Prostate gland (tissue), 2 donors: ENCODE results near the gene SEPTIN8. TPM values are rescaled to one million over a fixed set of nuclear protein-coding genes. Genes with fewer than 3 reads are reported as not detected.

Experiments used
- DNase-seq: peaks from one replicate; pipeline ENCODE4 v3.0.0-alpha.2; 2019; ENCODE audit warnings: low spot score
- H3K27ac ChIP-seq, 2 donors: fragments of 200-600 bp; sonication (generic); 2 replicates each; pipeline ENCODE4 v1.5.1; 2017 to 2019
- H3K27me3 ChIP-seq: fragments of 200-600 bp; sonication (generic); replicated peaks from 2 replicates; pipeline ENCODE4 v1.5.1; 2019; ENCODE audit not compliant: insufficient read depth
- H3K36me3 ChIP-seq, 2 donors: fragments of 200-600 bp; sonication (generic); 1 replicate in 1 of 2; 2 replicates in 1 of 2; pipeline versions ENCODE4 v1.5.1 to v1.8.1; 2017 to 2019
- H3K4me1 ChIP-seq: fragments of 200-600 bp; sonication (generic); replicated peaks from 2 replicates; pipeline ENCODE4 v1.5.1; 2019
- H3K4me3 ChIP-seq, 2 donors: fragments of 200-600 bp; sonication (generic); 2 replicates each; pipeline ENCODE4 v1.5.1; 2017 to 2019
- H3K9me3 ChIP-seq: fragments of 200-600 bp; sonication (generic); 2 replicates; pipeline ENCODE4 v1.5.1; 2017
- POLR2A ChIP-seq: fragments of 450-650 bp; IDR thresholded peaks from one replicate; pipeline ENCODE4 v1.6.1; 2016; ENCODE audit warnings: antibody characterized with exemption, mild to moderate bottlenecking
- POLR2AphosphoS5 ChIP-seq: sonication (generic); formaldehyde crosslinking; IDR thresholded peaks from one replicate; pipeline ENCODE4 v1.6.1; 2017; ENCODE audit warnings: antibody characterized with exemption
- WGBS: methylation state at CpG from one replicate; pipeline ENCODE4 v1.1.5; 2018; 5-methylcytosine and 5-hydroxymethylcytosine counted together
- intact Hi-C: fragments of 100-400 bp; cut with DNase I; formaldehyde crosslinking; loops from one replicate; pipeline ENCODE4 v1.14.2; 2022
- total RNA-seq, 2 donors: library from RNA; depleted of rRNA; stranded (reverse); fragments of >200 nt; gene quantifications; one replicate each; pipeline ENCODE4 v1.1.0, GENCODE V29; 2016
- TF ChIP-seq, protein P1 (sequence below), 4 experiments: fragments of 200-600 bp in 2 of 4; fragments of 450-650 bp in 2 of 4; sonication (generic) in 2 of 4; IDR thresholded peaks; 1 replicate in 3 of 4; 2 replicates in 1 of 4; pipeline ENCODE4 v1.5.1; 2016 to 2019; ENCODE audit warnings: antibody characterized with exemption in 4 of 4, mild to moderate bottlenecking in 2 of 4, moderate library complexity in 2 of 4

The SEPTIN8 gene
- total RNA-seq, 2 donors from 2014 or later = 27.7 to 38.5 TPM

DNA sequence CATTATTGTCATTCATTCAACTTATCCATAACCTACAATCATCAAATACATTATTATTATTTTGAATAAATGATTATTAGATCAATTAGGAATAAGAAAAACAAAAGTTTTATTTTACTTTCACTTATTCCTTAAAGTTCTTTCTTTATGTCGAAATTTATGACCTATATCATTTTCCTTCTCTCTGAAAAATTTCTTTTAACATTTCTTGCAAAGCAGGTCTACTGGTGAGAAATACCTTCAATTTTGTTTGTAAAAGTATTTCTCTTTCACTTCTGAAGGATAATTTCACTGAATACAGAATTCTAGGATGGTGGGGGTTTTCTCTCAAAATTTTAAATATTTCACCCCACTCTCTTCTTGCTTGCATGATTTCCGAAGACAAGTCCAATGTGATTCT, 32.4 kb downstream of the SEPTIN8 start:
- 68% methylated on average over 2 of the region's 2 CpGs for WGBS
- H3K4me3 ChIP-seq = no peak overlapping the region
- H3K27me3 ChIP-seq = no peaks in the 10 kb centered on the region
- H3K9me3 ChIP-seq = no peaks in the 10 kb centered on the region
- DNase-seq = no peak
- no peaks in the 10 kb centered on the region for H3K36me3 ChIP-seq
- H3K27ac ChIP-seq = no peak overlapping the region
- TF ChIP-seq, protein P1, sequence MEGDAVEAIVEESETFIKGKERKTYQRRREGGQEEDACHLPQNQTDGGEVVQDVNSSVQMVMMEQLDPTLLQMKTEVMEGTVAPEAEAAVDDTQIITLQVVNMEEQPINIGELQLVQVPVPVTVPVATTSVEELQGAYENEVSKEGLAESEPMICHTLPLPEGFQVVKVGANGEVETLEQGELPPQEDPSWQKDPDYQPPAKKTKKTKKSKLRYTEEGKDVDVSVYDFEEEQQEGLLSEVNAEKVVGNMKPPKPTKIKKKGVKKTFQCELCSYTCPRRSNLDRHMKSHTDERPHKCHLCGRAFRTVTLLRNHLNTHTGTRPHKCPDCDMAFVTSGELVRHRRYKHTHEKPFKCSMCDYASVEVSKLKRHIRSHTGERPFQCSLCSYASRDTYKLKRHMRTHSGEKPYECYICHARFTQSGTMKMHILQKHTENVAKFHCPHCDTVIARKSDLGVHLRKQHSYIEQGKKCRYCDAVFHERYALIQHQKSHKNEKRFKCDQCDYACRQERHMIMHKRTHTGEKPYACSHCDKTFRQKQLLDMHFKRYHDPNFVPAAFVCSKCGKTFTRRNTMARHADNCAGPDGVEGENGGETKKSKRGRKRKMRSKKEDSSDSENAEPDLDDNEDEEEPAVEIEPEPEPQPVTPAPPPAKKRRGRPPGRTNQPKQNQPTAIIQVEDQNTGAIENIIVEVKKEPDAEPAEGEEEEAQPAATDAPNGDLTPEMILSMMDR (IDR thresholded peaks at IDR 0.05) = no peak
- no peak for TF ChIP-seq POLR2AphosphoS5
- no peak for TF ChIP-seq POLR2A
- H3K4me1 ChIP-seq = no peaks in the 10 kb centered on the region
- intact Hi-C loops = no loop called here

DNA sequence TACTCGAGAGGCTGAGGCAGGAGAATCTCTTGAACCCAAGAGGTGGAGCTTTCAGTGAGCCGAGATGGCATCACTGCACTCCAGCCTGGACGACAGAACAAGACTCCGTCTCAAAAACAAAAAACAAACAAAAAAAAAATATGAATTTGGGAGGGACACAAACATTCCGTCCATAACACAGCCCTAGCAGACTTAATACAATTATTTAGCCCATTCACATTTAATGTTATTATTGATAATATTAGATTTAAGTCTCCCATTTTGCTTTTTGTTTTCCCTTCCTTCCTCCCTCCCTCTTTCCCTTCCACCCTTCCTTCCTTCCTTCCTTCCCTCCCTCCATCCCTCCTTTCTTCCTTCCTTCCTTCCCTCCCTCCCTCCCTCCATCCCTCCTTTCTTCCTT, 34.4 kb downstream of the SEPTIN8 start:
- Histone ChIP-seq H3K36me3 (no peaks in the 10 kb centered on the region), H3K4me1 (no peaks in the 10 kb centered on the region), H3K27me3 (no peaks in the 10 kb centered on the region), H3K4me3 (no peak overlapping the region), H3K9me3 (no peaks in the 10 kb centered on the region), H3K27ac (no peak overlapping the region)
- no peak for TF ChIP-seq POLR2A
- TF ChIP-seq POLR2AphosphoS5 = no peak
- TF ChIP-seq, protein P1 (IDR thresholded peaks at IDR 0.05) = no peak
- WGBS = 96% methylated on average over 5 of the region's 5 CpGs
- intact Hi-C loops = no loop called here
- DNase-seq = no peak

DNA sequence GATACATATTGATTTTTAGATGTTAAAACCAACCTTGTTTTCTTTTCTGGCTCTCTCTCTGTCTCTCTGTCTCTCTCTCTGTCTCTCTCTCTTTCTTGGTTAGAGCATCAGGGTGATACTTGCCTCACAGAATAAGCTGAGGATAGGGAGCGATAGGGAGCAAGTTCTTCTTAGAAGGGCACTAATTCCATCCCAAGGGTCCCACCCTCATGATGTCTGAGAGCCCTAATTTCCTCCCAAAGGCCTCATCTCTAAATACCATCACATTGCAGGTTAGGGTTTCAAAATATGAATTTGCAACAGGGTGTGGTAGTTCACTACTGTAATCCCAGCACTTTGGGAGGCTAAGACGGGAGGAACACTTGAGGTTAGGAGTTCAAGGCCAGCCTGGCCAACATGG, 34.9 kb downstream of the SEPTIN8 start:
- 95% methylated on average over 2 of the region's 2 CpGs for WGBS
- TF ChIP-seq POLR2AphosphoS5 = no peak
- TF ChIP-seq, protein P1 (IDR thresholded peaks at IDR 0.05) = no peak
- no peak for TF ChIP-seq POLR2A
- Histone ChIP-seq H3K27me3 (no peaks in the 10 kb centered on the region), H3K4me1 (no peaks in the 10 kb centered on the region), H3K9me3 (no peaks in the 10 kb centered on the region), H3K4me3 (no peak overlapping the region), H3K36me3 (no peaks in the 10 kb centered on the region), H3K27ac (no peak overlapping the region)
- intact Hi-C loops = no loop called here
- no peak for DNase-seq

DNA sequence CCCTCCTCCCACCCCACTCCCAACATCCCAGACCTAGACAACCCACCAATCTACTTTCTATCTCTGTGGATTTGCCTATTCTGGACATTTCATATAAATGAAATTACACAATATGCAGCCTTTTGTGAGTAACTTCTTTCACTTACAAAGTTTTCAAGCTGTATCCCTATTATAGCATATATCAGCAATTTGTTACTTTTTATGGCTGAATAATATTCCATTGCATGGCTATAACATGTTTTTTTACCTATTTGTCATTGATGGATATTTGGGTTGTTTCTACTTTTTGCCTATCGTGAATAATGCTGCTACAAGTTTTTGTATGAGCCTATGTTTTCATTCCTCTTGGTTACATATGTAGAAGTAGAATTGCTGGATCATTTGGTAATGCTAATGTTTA, 37.8 kb downstream of the SEPTIN8 start:
- H3K9me3 ChIP-seq = no peaks in the 10 kb centered on the region
- no peaks in the 10 kb centered on the region for H3K4me1 ChIP-seq
- intact Hi-C loops = no loop called here
- no peak for DNase-seq
- H3K27ac ChIP-seq = no peak overlapping the region
- 76% methylated on average over 1 of the region's 1 CpG for WGBS
- TF ChIP-seq POLR2A (no peak), POLR2AphosphoS5 (no peak)
- TF ChIP-seq, protein P1 (IDR thresholded peaks at IDR 0.05) = no peak
- no peaks in the 10 kb centered on the region for H3K27me3 ChIP-seq
- no peak overlapping the region for H3K4me3 ChIP-seq
- no peaks in the 10 kb centered on the region for H3K36me3 ChIP-seq

DNA sequence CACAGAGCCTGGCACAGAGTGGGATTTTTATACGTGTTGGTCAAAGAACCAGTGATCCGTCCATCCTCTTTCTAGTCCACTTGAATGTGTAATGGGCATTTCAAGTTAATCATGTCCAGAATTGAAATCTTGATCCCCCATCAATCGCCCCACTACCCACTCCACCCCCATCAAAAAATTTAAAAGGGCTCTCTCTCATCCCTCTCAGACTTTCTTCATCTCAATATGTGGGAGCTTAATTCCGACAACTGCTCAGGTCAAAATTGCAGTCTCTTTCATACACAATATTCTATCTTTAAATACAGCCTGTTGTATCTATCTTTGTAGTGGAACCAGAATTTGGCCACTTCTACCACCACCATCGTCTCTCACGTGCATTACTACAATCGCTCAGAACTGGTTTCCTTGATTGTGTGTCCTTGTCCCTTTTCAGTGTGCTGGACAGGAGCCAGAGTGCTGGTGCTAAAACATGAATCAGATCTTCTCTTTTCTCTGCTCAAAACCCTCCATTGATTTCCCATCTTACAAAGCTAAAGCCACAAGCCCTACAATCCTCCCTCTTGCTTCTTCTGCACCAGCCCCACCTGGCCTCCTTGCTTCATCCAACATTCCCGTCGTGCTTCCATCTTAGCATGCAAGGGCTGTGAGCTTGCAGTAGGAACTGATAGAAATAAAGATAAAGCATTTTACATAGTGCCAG, 38.9 kb downstream of the SEPTIN8 start:
- DNase-seq = no peak
- H3K4me3 ChIP-seq = peak overlapping the region in 1 of 2 donors; percentile 63
- intact Hi-C loops = no loop called here
- H3K36me3 ChIP-seq = no peaks in the 10 kb centered on the region
- TF ChIP-seq POLR2A (no peak), POLR2AphosphoS5 (no peak)
- TF ChIP-seq, protein P1 (IDR thresholded peaks at IDR 0.05) = no peak
- H3K27me3 ChIP-seq = no peaks in the 10 kb centered on the region
- no peaks in the 10 kb centered on the region for H3K9me3 ChIP-seq
- peak overlapping the region in 1 of 2 donors; percentile 75 for H3K27ac ChIP-seq
- no peaks in the 10 kb centered on the region for H3K4me1 ChIP-seq
- 51% methylated on average over 9 of the region's 9 CpGs for WGBS
